Right lobe of liver (tissue), 6 donors: Measurements from ENCODE around the gene THY1. TPM values are rescaled to one million over a fixed set of nuclear protein-coding genes. Genes with fewer than 3 reads are reported as not detected.

Source experiments
- ATAC-seq, 4 donors: fragments of 200-7000 bp; cut with Tn5 transposase; one replicate each; pipeline ENCODE4 v1.9.1; 2020; ENCODE audit warnings: mild to moderate bottlenecking in 4 of 4, moderate library complexity in 4 of 4
- DNase-seq, 3 donors: peaks; one replicate each; pipeline ENCODE4 v3.0.0-alpha.2; 2020
- H3K27ac ChIP-seq, 3 donors: fragments of 200-600 bp; one replicate each; pipeline ENCODE4 v1.8.0; 2022
- H3K27me3 ChIP-seq, 2 donors: fragments of 200-600 bp; one replicate each; pipeline ENCODE4 v1.8.0; 2022
- H3K36me3 ChIP-seq, 4 donors: fragments of 200-600 bp; sonication (generic) in 1 of 4; one replicate each; pipeline versions ENCODE4 v1.5.1 to v1.8.0; 2017 to 2022; ENCODE audit warnings: control low read depth in 1 of 4
- H3K4me1 ChIP-seq, 4 donors: fragments of 200-600 bp; sonication (generic) in 1 of 4; one replicate each; pipeline versions ENCODE4 v1.5.1 to v1.8.0; 2017 to 2022; ENCODE audit warnings: control low read depth in 1 of 4
- H3K4me3 ChIP-seq, 3 donors: fragments of 200-600 bp; one replicate each; pipeline ENCODE4 v1.8.0; 2022
- H3K9me3 ChIP-seq, 4 donors: fragments of 200-600 bp; sonication (generic) in 1 of 4; one replicate each; pipeline versions ENCODE4 v1.5.1 to v1.8.0; 2017 to 2022; ENCODE audit warnings: control low read depth in 1 of 4
- CTCF ChIP-seq, 4 donors: fragments of 200-600 bp in 3 of 4; fragments of 450-650 bp in 1 of 4; IDR thresholded peaks; one replicate each; pipeline versions ENCODE4 v1.5.1 to v1.8.0; 2016 to 2022; ENCODE audit warnings: antibody characterized with exemption in 4 of 4, mild to moderate bottlenecking in 2 of 4
- POLR2A ChIP-seq: fragments of 450-650 bp; IDR thresholded peaks from one replicate; pipeline ENCODE4 v1.6.1; 2017; ENCODE audit warnings: antibody characterized with exemption, mild to moderate bottlenecking
- WGBS: methylation state at CpG from one replicate; pipeline ENCODE4 v1.1.6; 2018; ENCODE audit warnings: low coverage, low lambda C conversion rate; ENCODE audit not compliant: insufficient coverage; ENCODE audit errors: missing lambda C conversion rate; 5-methylcytosine and 5-hydroxymethylcytosine counted together
- intact Hi-C, 2 donors: fragments of 100-400 bp; cut with DNase I; formaldehyde crosslinking; loops; one replicate each; pipeline versions ENCODE4 v1.11.2 to v1.14.1; 2022
- total RNA-seq, 6 experiments: library from RNA; depleted of rRNA in 2 of 6; stranded (reverse); fragments of >200 nt in 2 of 6; fragmentation: NEBNext Ultra II Directional in 3 of 6; extraction: Animal tissue kit (Norgen Biotek cat#: 25700) in 3 of 6; gene quantifications; one replicate each; pipeline versions ENCODE4 v1.1.0 to v1.2.4, GENCODE V29; 2016 to 2023
- donor health status: DM: no; HTN: yes; CAD: no.
- donor health status: DM: no; HTN: no; CAD: no.
- donor health status: DM: no; HTN: no; CAD: no.
- donor health status: DM: no; HTN: yes; CAD: no.
- donor health status: DM: no; HTN: yes; CAD: no.

THY1 gene
- total RNA-seq, 6 experiments from 2014 or later, result 0.13 to 5.3 (median 2.1) TPM

- H3K36me3 ChIP-seq, result no peaks in the 10 kb centered on the region
- no peak overlapping the region for H3K27ac ChIP-seq
- 72% methylated on average over 3 of the region's 4 CpGs for WGBS
- DNase-seq, result no peak
- H3K27me3 ChIP-seq, result no peaks in the 10 kb centered on the region
- no peaks in the 10 kb centered on the region for H3K4me1 ChIP-seq
- intact Hi-C loops, result no loop called here
- H3K9me3 ChIP-seq, result no peaks in the 10 kb centered on the region
- TF ChIP-seq POLR2A, result no peak
- no peak for TF ChIP-seq CTCF (IDR thresholded peaks at IDR 0.05)
- no peak for ATAC-seq
- H3K4me3 ChIP-seq, result no peak overlapping the region
Measured at GRCh38 chr11:119418759-119419158, 4.2 kb downstream of the THY1 start.

GRCh38 chr11:119417726-119418540 is 5.0 kb downstream of the THY1 start:
- Histone ChIP-seq H3K36me3 (no peaks in the 10 kb centered on the region), H3K9me3 (no peaks in the 10 kb centered on the region), H3K4me3 (no peak overlapping the region), H3K27me3 (no peaks in the 10 kb centered on the region), H3K27ac (no peak overlapping the region), H3K4me1 (no peaks in the 10 kb centered on the region)
- intact Hi-C loops, result no loop called here
- 82% methylated on average over 9 of the region's 19 CpGs for WGBS
- no peak for DNase-seq
- no peak for ATAC-seq
- no peak for TF ChIP-seq CTCF (IDR thresholded peaks at IDR 0.05)
- no peak for TF ChIP-seq POLR2A

GRCh38 chr11:119416606-119417580 is 6.1 kb downstream of the THY1 start:
- intact Hi-C loops, result no loop called here
- no peak for TF ChIP-seq POLR2A
- TF ChIP-seq CTCF (IDR thresholded peaks at IDR 0.05), result no peak
- H3K27ac ChIP-seq, result no peak overlapping the region
- ATAC-seq (no peak), DNase-seq (no peak)
- 89% methylated on average over 9 of the region's 16 CpGs for WGBS
- no peak overlapping the region for H3K4me3 ChIP-seq
- no peaks in the 10 kb centered on the region for H3K4me1 ChIP-seq
- H3K9me3 ChIP-seq, result no peaks in the 10 kb centered on the region
- H3K27me3 ChIP-seq, result no peaks in the 10 kb centered on the region
- H3K36me3 ChIP-seq, result no peaks in the 10 kb centered on the region

- no CpG with 5 or more reads among the region's 10 CpGs for WGBS
- H3K4me1 ChIP-seq, result no peaks in the 10 kb centered on the region
- ATAC-seq, result no peak
- no peaks in the 10 kb centered on the region for H3K36me3 ChIP-seq
- intact Hi-C loops, result no loop called here
- H3K9me3 ChIP-seq, result no peaks in the 10 kb centered on the region
- no peaks in the 10 kb centered on the region for H3K27me3 ChIP-seq
- no peak overlapping the region for H3K27ac ChIP-seq
- no peak overlapping the region for H3K4me3 ChIP-seq
- DNase-seq, result no peak
- TF ChIP-seq POLR2A (no peak), CTCF (IDR thresholded peaks at IDR 0.05) (no peak)
Measured at GRCh38 chr11:119415966-119416365, 7.0 kb downstream of the THY1 start.
